Fibroblast of villous mesenchyme (primary cell): ENCODE data around the gene ASCL1. TPM values are rescaled to one million over a fixed set of nuclear protein-coding genes. Genes with fewer than 3 reads are reported as not detected.

Experiments used
- DNase-seq: peaks from one replicate; pipeline ENCODE4 v3.0.0-alpha.2; 2010; ENCODE audit warnings: low read depth
- H3K4me3 ChIP-seq: 2 replicates; pipeline ENCODE4 v1.5.1; 2011; ENCODE audit warnings: low read depth, mild to moderate bottlenecking, low read length
- CTCF ChIP-seq: IDR thresholded peaks from 2 replicates; pipeline ENCODE4 v1.5.1; 2012; ENCODE audit warnings: low read depth, mild to moderate bottlenecking, low read length; ENCODE audit not compliant: insufficient read depth
- total RNA-seq: library from RNA; depleted of rRNA; stranded (reverse); fragments of >200 nt; gene quantifications from 2 replicates; pipeline ENCODE4 v1.2.3, GENCODE V29; 2012

ASCL1 gene
- total RNA-seq, 1 donor, result not detected

- H3K4me3 ChIP-seq, result no peak overlapping the region
- DNase-seq, result no peak
Measured at GRCh38 chr12:102913453-102914226, 43.8 kb upstream of the ASCL1 start.

GRCh38 chr12:102916252-102917025, 41.0 kb upstream of the ASCL1 start:
- no peak for DNase-seq
- TF ChIP-seq CTCF, result no peak
- no peak overlapping the region for H3K4me3 ChIP-seq

More at GRCh38 chr12:102913453-102914226, 43.8 kb upstream of the ASCL1 start:
- TF ChIP-seq CTCF, result no peak

GRCh38 chr12:102917026-102917787, 40.3 kb upstream of the ASCL1 start, which contains the start of gene PAH:
Gene PAH, minus strand, starts transcription at chr12:102917244. Its CDS starts 114 bp downstream, at chr12:102917130.
- H3K4me3 ChIP-seq, result no peak within 1 kb of the TSS
- no peak for TF ChIP-seq CTCF
- no peak for DNase-seq

- TF ChIP-seq CTCF, result no peak
- no peak overlapping the region for H3K4me3 ChIP-seq
- no peak for DNase-seq
Measured at GRCh38 chr12:102918840-102919239, 38.6 kb upstream of the ASCL1 start.

GRCh38 chr12:102920271-102920670, 37.2 kb upstream of the ASCL1 start:
- no peak for DNase-seq
- no peak for TF ChIP-seq CTCF
- H3K4me3 ChIP-seq, result no peak overlapping the region

- no peak overlapping the region for H3K4me3 ChIP-seq
- DNase-seq, result no peak
- TF ChIP-seq CTCF, result no peak
Measured at GRCh38 chr12:102921240-102921639, 36.2 kb upstream of the ASCL1 start.
